Natural killer cell treated with Interleukin-12 subunit alpha and Interleukin-12 subunit beta and Interleukin-15 and Interleukin-18, amount 100 ng/mL, for 72 hours (primary cell): Measurements from ENCODE around the gene ZNF737. TPM values are rescaled to one million over a fixed set of nuclear protein-coding genes. Genes with fewer than 3 reads are reported as not detected.

ENCODE experiments used
- total RNA-seq, 2 donors: library from RNA; stranded (reverse); gene quantifications; one replicate each; pipeline ENCODE4 v1.2.3, GENCODE V29; 2022

Gene ZNF737
- total RNA-seq, 2 donors from 2014 or later, result 14.6 to 23.5 TPM

Other genes starting within 250 kb of the ZNF737 start
- 10 to 100 TPM in 1 of 2 donors, 1 to 10 TPM in 1; 5.7 to 19.4 TPM for gene ZNF626, start 95.8 kb upstream of the ZNF737 start, total RNA-seq
- 10 to 100 TPM; 13.4 to 18.0 TPM for gene ZNF66, start 210.5 kb upstream of the ZNF737 start, total RNA-seq